Endodermal cell (in vitro differentiated cells): ENCODE data around the gene PTPMT1. TPM values are rescaled to one million over a fixed set of nuclear protein-coding genes. Genes with fewer than 3 reads are reported as not detected.

Experiments used
- DNase-seq: peaks from one replicate; pipeline ENCODE4 v3.0.0-alpha.2; 2017
- H3K27ac ChIP-seq: 2 replicates; pipeline ENCODE4 v1.5.1; 2013; ENCODE audit warnings: mild to moderate bottlenecking, low read depth, low read length, moderate library complexity
- H3K27me3 ChIP-seq: 2 replicates; pipeline ENCODE4 v1.6.1; 2013; ENCODE audit warnings: mild to moderate bottlenecking, low read length, moderate library complexity; ENCODE audit not compliant: insufficient read depth, control insufficient read depth, poor library complexity, severe bottlenecking
- H3K36me3 ChIP-seq: 2 replicates; pipeline ENCODE4 v1.7.0; 2013; ENCODE audit warnings: mild to moderate bottlenecking, low read length, moderate library complexity; ENCODE audit not compliant: control insufficient read depth, insufficient read depth
- H3K4me1 ChIP-seq: one replicate; pipeline ENCODE4 v1.7.0; 2013; ENCODE audit warnings: low read length; ENCODE audit not compliant: control insufficient read depth, insufficient read depth
- H3K4me3 ChIP-seq: 2 replicates; pipeline ENCODE4 v1.5.1; 2013; ENCODE audit warnings: mild to moderate bottlenecking, low read length, moderate library complexity
- H3K9ac ChIP-seq: 2 replicates; pipeline ENCODE4 v1.6.1; 2013; ENCODE audit warnings: mild to moderate bottlenecking, low read length, moderate library complexity; ENCODE audit not compliant: poor library complexity, severe bottlenecking; ENCODE audit errors: extremely low read depth
- H3K9me3 ChIP-seq: 2 replicates; pipeline ENCODE4 v1.6.1; 2013; ENCODE audit warnings: mild to moderate bottlenecking, low read length, moderate library complexity; ENCODE audit not compliant: control insufficient read depth
- H3K27ac Mint-ChIP-seq: 2 replicates; pipeline ENCODE4 v1.8.0; 2020; ENCODE audit warnings: mixed read lengths
- H3K27me3 Mint-ChIP-seq: 2 replicates; pipeline ENCODE4 v1.8.0; 2021; ENCODE audit warnings: mild to moderate bottlenecking, mixed read lengths; ENCODE audit not compliant: insufficient read depth
- H3K36me3 Mint-ChIP-seq: 2 replicates; pipeline ENCODE4 v1.8.0; 2020; ENCODE audit warnings: low read depth, mixed read lengths
- H3K4me1 Mint-ChIP-seq: 2 replicates; pipeline ENCODE4 v1.8.0; 2020; ENCODE audit warnings: mixed read lengths
- H3K4me3 Mint-ChIP-seq: 2 replicates; pipeline ENCODE4 v1.8.0; 2020; ENCODE audit warnings: mild to moderate bottlenecking, moderate library complexity, mixed read lengths
- H3K9me3 Mint-ChIP-seq: 2 replicates; pipeline ENCODE4 v1.8.0; 2020; ENCODE audit warnings: mild to moderate bottlenecking, mixed read lengths
- WGBS, 2 experiments: methylation state at CpG; one replicate each; pipeline versions ENCODE4 v1.1.5 to v1.1.7; 2013; ENCODE audit warnings: missing lambda C conversion rate in 2 of 2, mixed read lengths in 1 of 2; ENCODE audit not compliant: insufficient coverage in 1 of 2, insufficient read length in 1 of 2; 5-methylcytosine and 5-hydroxymethylcytosine counted together
- total RNA-seq, 2 donors: library from RNA; stranded (reverse); fragmentation: NEBNext Ultra II Directional in 1 of 2; extraction: Animal tissue kit (Norgen Biotek cat#: 25700) in 1 of 2; gene quantifications; 2 replicates in 1 of 2; 3 replicates in 1 of 2; pipeline ENCODE4 v1.2.1, GENCODE V29; 2021
- TF ChIP-seq, protein P1 (sequence below): fragments of 200-600 bp; sonication (generic); conservative IDR thresholded peaks from 2 replicates; pipeline ENCODE4 v1.5.0; 2021; ENCODE audit warnings: antibody characterized with exemption, mild to moderate bottlenecking

Gene PTPMT1
- total RNA-seq, 2 donors from 2014 or later, result 55.8 to 65.0 TPM

DNA sequence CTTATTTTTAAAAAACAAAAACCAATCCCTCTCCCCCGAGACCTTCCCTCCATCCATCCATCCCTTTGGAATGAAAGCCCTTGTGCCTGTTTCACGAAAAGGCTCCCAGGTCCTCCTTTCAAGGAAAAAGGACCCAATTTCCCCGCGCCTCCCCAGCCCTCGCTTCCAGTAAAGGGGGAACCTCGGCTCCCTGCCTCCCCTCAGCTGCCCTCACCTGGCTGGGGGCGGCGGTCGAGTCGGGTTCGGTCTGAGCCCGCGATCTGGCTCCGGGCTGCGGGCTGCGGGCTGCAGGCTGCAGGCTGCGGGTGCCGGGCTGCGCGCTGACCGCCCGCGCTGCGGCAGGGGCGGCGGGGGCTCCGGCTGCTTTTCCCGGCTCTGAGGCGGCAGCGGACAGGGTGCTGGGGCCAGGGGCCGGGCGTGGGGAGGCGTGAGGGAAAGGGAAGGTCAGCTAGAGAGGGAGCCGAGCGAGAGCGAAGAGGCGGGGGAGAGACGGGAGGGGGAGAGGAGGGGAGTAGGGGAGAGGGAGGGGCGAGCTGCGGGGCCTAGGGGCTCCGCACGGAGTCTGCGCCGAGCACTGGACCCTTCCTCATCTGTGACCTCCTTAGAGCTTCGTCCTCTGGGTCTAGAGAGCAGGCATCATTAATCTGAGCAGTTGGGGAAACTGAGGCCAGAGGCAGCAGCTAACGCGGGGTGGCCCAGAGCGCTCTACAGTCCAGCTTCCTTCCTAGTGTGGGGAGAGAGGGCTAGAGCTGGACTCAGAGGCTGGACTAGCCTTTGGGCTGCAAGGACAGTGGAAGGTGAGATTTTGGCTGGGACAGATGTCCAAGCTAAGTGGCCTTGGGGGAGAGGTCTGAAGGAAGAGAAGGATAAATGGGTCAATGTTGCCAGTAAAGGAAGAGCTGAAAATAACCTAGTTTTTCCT is 28.8 kb downstream of the PTPMT1 start, which contains the start of gene C1QTNF4:
C1QTNF4 (minus strand) TSS at position 478 of the 922 bp plus-strand sequence. CDS start 3,601 bp downstream, outside the sequence.
- H3K9me3 ChIP-seq, result no peaks in the 10 kb centered on the region
- peaks cover 47% of the 10 kb centered on the region for H3K27me3 Mint-ChIP-seq
- no peaks in the 10 kb centered on the region for H3K36me3 Mint-ChIP-seq
- peaks cover 3% of the 10 kb centered on the region for H3K4me1 ChIP-seq
- H3K27ac ChIP-seq, result no peak within 1 kb of the TSS
- WGBS, 2 experiments, result 4 to 12% methylated on average over 9 to 48 of the region's 48 CpGs
- H3K9me3 Mint-ChIP-seq, result no peaks in the 10 kb centered on the region
- peak within 1 kb of the TSS; percentile 82 for H3K4me3 ChIP-seq
- peaks cover 30% of the 10 kb centered on the region for H3K27me3 ChIP-seq
- H3K36me3 ChIP-seq, result no peaks in the 10 kb centered on the region
- TF ChIP-seq, protein P1, sequence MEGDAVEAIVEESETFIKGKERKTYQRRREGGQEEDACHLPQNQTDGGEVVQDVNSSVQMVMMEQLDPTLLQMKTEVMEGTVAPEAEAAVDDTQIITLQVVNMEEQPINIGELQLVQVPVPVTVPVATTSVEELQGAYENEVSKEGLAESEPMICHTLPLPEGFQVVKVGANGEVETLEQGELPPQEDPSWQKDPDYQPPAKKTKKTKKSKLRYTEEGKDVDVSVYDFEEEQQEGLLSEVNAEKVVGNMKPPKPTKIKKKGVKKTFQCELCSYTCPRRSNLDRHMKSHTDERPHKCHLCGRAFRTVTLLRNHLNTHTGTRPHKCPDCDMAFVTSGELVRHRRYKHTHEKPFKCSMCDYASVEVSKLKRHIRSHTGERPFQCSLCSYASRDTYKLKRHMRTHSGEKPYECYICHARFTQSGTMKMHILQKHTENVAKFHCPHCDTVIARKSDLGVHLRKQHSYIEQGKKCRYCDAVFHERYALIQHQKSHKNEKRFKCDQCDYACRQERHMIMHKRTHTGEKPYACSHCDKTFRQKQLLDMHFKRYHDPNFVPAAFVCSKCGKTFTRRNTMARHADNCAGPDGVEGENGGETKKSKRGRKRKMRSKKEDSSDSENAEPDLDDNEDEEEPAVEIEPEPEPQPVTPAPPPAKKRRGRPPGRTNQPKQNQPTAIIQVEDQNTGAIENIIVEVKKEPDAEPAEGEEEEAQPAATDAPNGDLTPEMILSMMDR, result no peak
- H3K4me1 Mint-ChIP-seq, result peaks cover 11% of the 10 kb centered on the region
- DNase-seq, result peak; percentile 78
- peak within 1 kb of the TSS; percentile 35 for H3K9ac ChIP-seq
- peak within 1 kb of the TSS; percentile 64 for H3K4me3 Mint-ChIP-seq
- H3K27ac Mint-ChIP-seq, result no peak within 1 kb of the TSS

DNA sequence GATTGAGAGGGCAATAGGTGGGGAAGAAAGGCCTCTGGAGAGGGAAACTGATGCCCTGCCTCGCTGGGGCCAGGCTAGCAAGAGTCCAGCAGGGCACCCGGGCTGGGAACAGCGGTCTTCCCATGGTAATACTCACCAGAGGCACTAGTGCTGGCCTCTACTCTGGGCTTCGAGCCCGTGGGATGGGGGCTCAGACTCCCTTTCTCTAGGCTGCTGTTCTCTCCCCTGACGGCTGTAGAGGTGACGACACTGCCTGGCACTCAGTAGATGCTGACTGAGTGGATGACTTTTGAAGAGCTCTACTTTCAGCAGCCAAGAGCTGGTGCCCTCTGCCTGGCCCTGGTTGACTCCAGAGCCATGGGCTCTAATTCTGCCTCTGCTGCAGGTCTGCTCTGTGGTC is 29.6 kb downstream of the PTPMT1 start:
- Histone ChIP-seq H3K9me3 (no peaks in the 10 kb centered on the region), H3K4me1 (peaks cover 8% of the 10 kb centered on the region), H3K9ac (no peak overlapping the region), H3K27ac (no peak overlapping the region), H3K27me3 (peaks cover 30% of the 10 kb centered on the region), H3K4me3 (no peak overlapping the region), H3K36me3 (no peaks in the 10 kb centered on the region)
- TF ChIP-seq, protein P1, result no peak
- no peak for DNase-seq
- no peaks in the 10 kb centered on the region for H3K36me3 Mint-ChIP-seq
- no peaks in the 10 kb centered on the region for H3K9me3 Mint-ChIP-seq
- H3K27me3 Mint-ChIP-seq, result peaks cover 47% of the 10 kb centered on the region
- 79 to 80% methylated on average over 5 to 7 of the region's 7 CpGs for WGBS, 2 experiments
- no peak overlapping the region for H3K27ac Mint-ChIP-seq
- H3K4me3 Mint-ChIP-seq, result peak overlapping the region; percentile 64
- peaks cover 20% of the 10 kb centered on the region for H3K4me1 Mint-ChIP-seq

DNA sequence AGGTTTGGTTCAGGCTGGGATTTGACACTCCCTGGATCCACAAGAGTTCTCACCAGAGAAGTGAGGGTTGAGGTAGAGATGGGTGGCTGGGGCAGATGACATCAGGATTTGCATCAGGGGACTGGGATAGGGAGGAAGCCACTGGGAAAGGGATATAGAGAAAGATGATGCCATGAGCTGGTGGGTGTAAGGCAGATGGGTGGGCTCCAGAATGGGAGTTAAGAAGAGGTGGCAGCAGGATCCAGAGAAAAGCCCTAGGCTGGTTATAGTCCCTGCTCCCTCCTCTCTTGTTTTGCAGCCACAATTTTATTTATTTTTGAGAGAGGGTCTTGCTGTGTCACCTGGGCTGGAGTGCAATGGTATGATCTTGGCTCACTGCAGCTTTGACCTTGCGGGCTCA is 30.6 kb downstream of the PTPMT1 start:
- Mint-ChIP-seq H3K36me3 (no peaks in the 10 kb centered on the region), H3K27ac (no peak overlapping the region), H3K4me3 (no peak overlapping the region), H3K27me3 (peaks cover 47% of the 10 kb centered on the region), H3K9me3 (no peaks in the 10 kb centered on the region), H3K4me1 (peaks cover 21% of the 10 kb centered on the region)
- TF ChIP-seq, protein P1, result no peak
- H3K27ac ChIP-seq, result no peak overlapping the region
- no peak overlapping the region for H3K4me3 ChIP-seq
- DNase-seq, result no peak
- peaks cover 30% of the 10 kb centered on the region for H3K27me3 ChIP-seq
- WGBS, 2 experiments, result 100% methylated on average over 1 of the region's 1 CpG
- H3K36me3 ChIP-seq, result no peaks in the 10 kb centered on the region
- no peak overlapping the region for H3K9ac ChIP-seq
- H3K9me3 ChIP-seq, result no peaks in the 10 kb centered on the region
- H3K4me1 ChIP-seq, result peaks cover 9% of the 10 kb centered on the region
